Type B pancreatic cell (in vitro differentiated cells): ENCODE data around the gene EPX. TPM values are rescaled to one million over a fixed set of nuclear protein-coding genes. Genes with fewer than 3 reads are reported as not detected.

Experiments
- DNase-seq: peaks from one replicate; pipeline ENCODE4 v3.0.0; 2021; ENCODE audit warnings: mixed read lengths; ENCODE audit not compliant: unreplicated experiment; ENCODE audit errors: extremely low spot score
- H3K27ac Mint-ChIP-seq: 2 replicates; pipeline ENCODE4 v1.8.0; 2021; ENCODE audit warnings: mild to moderate bottlenecking, mixed read lengths
- H3K27me3 Mint-ChIP-seq: 2 replicates; pipeline ENCODE4 v1.8.0; 2021; ENCODE audit warnings: mixed read lengths
- H3K36me3 Mint-ChIP-seq: 2 replicates; pipeline ENCODE4 v1.8.0; 2021; ENCODE audit warnings: mixed read lengths
- H3K4me1 Mint-ChIP-seq: one replicate; pipeline ENCODE4 v1.8.0; 2021; ENCODE audit warnings: mixed read lengths; ENCODE audit not compliant: unreplicated experiment
- H3K4me3 Mint-ChIP-seq: 2 replicates; pipeline ENCODE4 v1.8.0; 2021; ENCODE audit warnings: mild to moderate bottlenecking, mixed read lengths
- H3K9me3 Mint-ChIP-seq: 2 replicates; pipeline ENCODE4 v1.8.0; 2021; ENCODE audit warnings: mixed read lengths
- total RNA-seq: library from RNA; stranded (reverse); gene quantifications from 2 replicates; pipeline ENCODE4 v1.2.1, GENCODE V29; 2021; ENCODE audit warnings: low replicate concordance
- TF ChIP-seq, protein P1 (sequence below): fragments of 200-600 bp; sonication (generic); conservative IDR thresholded peaks from 2 replicates; pipeline ENCODE4 v1.5.0; 2021; ENCODE audit warnings: antibody characterized with exemption, mild to moderate bottlenecking

EPX gene
- total RNA-seq, 1 donor from 2014 or later, result not detected

DNA sequence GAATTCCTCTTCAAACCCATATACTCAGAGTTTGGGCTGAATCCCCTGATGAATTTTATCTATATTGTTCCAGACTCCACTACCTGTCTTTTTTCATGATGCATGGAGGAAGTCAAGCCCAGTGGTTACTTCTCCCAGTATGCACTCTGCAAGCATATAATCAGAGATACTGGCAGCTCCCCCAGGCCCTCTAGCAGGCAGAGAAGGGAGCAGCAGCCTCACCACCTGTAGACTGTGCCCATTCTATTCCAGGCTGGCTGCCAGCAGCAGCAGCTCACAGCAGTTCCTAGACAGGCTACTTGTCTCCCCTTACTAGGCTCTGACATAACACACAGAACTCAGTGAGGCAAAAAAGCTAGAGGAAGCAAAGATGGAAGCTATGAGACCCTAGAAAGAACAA lies 23.2 kb downstream of the EPX start:
- TF ChIP-seq, protein P1, sequence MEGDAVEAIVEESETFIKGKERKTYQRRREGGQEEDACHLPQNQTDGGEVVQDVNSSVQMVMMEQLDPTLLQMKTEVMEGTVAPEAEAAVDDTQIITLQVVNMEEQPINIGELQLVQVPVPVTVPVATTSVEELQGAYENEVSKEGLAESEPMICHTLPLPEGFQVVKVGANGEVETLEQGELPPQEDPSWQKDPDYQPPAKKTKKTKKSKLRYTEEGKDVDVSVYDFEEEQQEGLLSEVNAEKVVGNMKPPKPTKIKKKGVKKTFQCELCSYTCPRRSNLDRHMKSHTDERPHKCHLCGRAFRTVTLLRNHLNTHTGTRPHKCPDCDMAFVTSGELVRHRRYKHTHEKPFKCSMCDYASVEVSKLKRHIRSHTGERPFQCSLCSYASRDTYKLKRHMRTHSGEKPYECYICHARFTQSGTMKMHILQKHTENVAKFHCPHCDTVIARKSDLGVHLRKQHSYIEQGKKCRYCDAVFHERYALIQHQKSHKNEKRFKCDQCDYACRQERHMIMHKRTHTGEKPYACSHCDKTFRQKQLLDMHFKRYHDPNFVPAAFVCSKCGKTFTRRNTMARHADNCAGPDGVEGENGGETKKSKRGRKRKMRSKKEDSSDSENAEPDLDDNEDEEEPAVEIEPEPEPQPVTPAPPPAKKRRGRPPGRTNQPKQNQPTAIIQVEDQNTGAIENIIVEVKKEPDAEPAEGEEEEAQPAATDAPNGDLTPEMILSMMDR, result no peak
- peaks cover 4% of the 10 kb centered on the region for H3K27me3 Mint-ChIP-seq
- H3K36me3 Mint-ChIP-seq, result peaks cover 3% of the 10 kb centered on the region
- no peak overlapping the region for H3K4me3 Mint-ChIP-seq
- no peaks in the 10 kb centered on the region for H3K9me3 Mint-ChIP-seq
- no peak for DNase-seq
- H3K27ac Mint-ChIP-seq, result no peak overlapping the region
- H3K4me1 Mint-ChIP-seq, result peaks cover 12% of the 10 kb centered on the region

DNA sequence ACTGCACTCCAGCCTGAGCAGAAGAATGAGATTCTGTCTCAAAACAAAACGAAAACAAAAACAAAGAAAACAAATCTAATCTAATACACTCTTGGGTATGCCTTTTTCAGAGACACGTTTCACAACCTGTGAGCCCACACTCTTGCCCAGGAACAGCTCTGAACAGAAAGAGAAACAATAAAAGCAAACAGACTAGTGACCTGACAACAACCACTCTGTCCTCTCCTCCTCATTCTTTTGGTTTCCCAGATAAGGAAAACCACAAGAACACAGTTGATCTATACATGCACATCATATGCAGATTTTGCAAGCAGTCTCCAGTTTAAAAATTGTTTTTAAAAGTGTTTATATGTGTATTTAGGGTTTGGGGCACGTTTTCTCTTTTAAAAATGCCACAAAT lies 25.2 kb downstream of the EPX start:
- peaks cover 12% of the 10 kb centered on the region for H3K4me1 Mint-ChIP-seq
- H3K27ac Mint-ChIP-seq, result no peak overlapping the region
- TF ChIP-seq, protein P1, result no peak
- peaks cover 19% of the 10 kb centered on the region for H3K27me3 Mint-ChIP-seq
- DNase-seq, result no peak
- peak overlapping the region; percentile 61 for H3K4me3 Mint-ChIP-seq
- H3K9me3 Mint-ChIP-seq, result no peaks in the 10 kb centered on the region
- H3K36me3 Mint-ChIP-seq, result peaks cover 3% of the 10 kb centered on the region

DNA sequence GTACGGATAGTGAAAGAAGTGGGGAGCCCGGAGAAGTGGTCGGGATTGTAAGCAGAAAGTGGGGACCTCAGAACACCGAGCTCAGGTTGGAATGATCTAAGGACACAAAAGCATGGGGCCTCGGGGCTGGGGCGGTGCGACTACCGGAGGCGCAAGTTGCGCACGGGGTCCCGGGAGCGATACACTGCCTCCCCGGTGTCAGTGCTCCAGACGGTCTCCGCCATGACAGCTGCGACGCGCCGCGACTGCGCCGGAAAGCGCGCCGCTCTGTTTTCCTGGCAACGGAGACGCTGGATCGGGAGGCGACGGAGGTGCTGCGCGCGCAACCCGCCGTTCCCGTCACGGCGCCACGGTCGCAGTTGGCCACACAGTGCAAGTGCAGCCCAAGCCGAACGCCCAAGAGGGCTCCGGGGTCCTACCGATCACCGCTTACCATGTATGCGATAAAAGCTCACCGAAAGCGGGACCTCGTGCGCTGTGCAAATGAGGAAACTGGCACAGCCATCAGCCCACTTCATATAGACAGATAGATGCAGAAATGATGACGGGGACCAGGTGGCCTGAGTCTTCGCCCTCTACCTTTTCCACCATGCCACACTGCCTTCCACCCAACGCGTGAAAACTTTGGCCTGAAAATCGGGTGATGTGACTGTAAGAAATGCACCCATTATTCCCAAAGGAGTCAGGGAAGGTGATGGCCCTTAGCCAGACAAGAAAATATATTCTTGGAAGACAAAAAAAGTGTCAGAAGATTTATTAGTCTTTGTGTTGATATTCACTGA lies 26.7 kb downstream of the EPX start, which contains the start of gene MKS1:
Gene MKS1, minus strand, starts transcription at position 249 of the 782 bp plus-strand sequence. Its CDS starts 25 bp downstream, at position 224.
- H3K4me1 Mint-ChIP-seq, result peaks cover 12% of the 10 kb centered on the region
- H3K4me3 Mint-ChIP-seq, result peak within 1 kb of the TSS; percentile 96
- peak; percentile 99 for DNase-seq
- no peaks in the 10 kb centered on the region for H3K9me3 Mint-ChIP-seq
- H3K27ac Mint-ChIP-seq, result peak within 1 kb of the TSS; percentile 88
- TF ChIP-seq, protein P1, result peak; percentile 77
- H3K36me3 Mint-ChIP-seq, result peaks cover 3% of the 10 kb centered on the region
- H3K27me3 Mint-ChIP-seq, result peaks cover 26% of the 10 kb centered on the region

DNA sequence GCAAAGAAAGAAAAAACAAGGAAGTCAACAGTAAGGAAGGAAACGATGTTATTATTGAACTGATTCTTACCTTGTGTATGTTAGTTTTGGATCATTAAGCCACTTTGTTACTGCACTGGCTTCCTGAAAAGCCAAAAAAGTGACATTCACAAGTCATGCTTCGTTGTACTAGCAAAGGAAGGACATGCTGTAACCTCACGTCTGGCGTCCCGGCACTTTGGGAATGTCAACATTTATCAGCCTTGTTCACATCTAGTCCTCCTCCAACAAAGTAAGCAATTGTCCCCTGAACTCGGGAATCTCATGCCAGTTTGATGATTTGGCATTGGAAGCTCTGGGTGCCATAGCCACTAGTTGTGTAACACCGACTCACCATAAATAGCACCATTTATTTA lies 27.3 kb downstream of the EPX start:
- Mint-ChIP-seq H3K4me3 (peak overlapping the region; percentile 96), H3K36me3 (peaks cover 3% of the 10 kb centered on the region), H3K4me1 (peaks cover 12% of the 10 kb centered on the region), H3K27me3 (peaks cover 31% of the 10 kb centered on the region), H3K9me3 (no peaks in the 10 kb centered on the region), H3K27ac (peak overlapping the region; percentile 88)
- DNase-seq, result no peak
- TF ChIP-seq, protein P1, result no peak

DNA sequence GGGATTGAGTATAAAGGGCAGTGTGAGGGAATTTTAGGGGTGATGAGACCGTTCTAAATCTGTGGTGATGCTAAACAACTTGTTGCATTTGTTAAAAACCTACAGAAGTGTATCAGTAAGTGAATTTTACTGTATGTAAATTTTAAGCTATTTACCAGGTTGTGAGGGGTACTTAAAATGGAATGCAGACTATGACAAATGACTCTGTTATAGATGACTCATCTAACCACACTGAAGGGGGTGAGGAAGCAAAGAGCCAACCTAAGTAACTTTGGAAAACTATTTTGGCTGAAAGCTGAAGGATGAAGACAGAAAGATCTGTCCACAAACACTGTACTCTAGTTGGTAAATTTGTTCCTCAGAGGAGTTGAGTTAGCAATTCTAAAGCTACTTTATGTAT lies 31.8 kb downstream of the EPX start:
- no peak for DNase-seq
- H3K36me3 Mint-ChIP-seq, result no peaks in the 10 kb centered on the region
- peaks cover 65% of the 10 kb centered on the region for H3K27me3 Mint-ChIP-seq
- H3K27ac Mint-ChIP-seq, result no peak overlapping the region
- no peaks in the 10 kb centered on the region for H3K9me3 Mint-ChIP-seq
- H3K4me1 Mint-ChIP-seq, result peaks cover 3% of the 10 kb centered on the region
- TF ChIP-seq, protein P1, result no peak
- no peak overlapping the region for H3K4me3 Mint-ChIP-seq
